HL-60 (cell line): ENCODE measurements around the gene ARHGEF7.

Experiments used
- POLR2AphosphoS5 ChIP-seq: IDR thresholded peaks from 2 replicates; pipeline ENCODE4 v1.6.1; 2012; ENCODE audit warnings: low read depth
- SPI1 ChIP-seq: IDR thresholded peaks from 2 replicates; pipeline ENCODE4 v1.6.1; 2012; ENCODE audit warnings: low read depth, mild to moderate bottlenecking, borderline replicate concordance
- TF ChIP-seq, protein P1 (sequence below): IDR thresholded peaks from one replicate; pipeline ENCODE4 v1.5.1; 2011; ENCODE audit warnings: low read length, control low read depth, inconsistent platforms; ENCODE audit not compliant: insufficient read depth
- TF ChIP-seq, protein P2 (sequence below): IDR thresholded peaks from 2 replicates; pipeline ENCODE4 v1.6.1; 2012; ENCODE audit warnings: low read depth; ENCODE audit not compliant: insufficient replicate concordance

DNA sequence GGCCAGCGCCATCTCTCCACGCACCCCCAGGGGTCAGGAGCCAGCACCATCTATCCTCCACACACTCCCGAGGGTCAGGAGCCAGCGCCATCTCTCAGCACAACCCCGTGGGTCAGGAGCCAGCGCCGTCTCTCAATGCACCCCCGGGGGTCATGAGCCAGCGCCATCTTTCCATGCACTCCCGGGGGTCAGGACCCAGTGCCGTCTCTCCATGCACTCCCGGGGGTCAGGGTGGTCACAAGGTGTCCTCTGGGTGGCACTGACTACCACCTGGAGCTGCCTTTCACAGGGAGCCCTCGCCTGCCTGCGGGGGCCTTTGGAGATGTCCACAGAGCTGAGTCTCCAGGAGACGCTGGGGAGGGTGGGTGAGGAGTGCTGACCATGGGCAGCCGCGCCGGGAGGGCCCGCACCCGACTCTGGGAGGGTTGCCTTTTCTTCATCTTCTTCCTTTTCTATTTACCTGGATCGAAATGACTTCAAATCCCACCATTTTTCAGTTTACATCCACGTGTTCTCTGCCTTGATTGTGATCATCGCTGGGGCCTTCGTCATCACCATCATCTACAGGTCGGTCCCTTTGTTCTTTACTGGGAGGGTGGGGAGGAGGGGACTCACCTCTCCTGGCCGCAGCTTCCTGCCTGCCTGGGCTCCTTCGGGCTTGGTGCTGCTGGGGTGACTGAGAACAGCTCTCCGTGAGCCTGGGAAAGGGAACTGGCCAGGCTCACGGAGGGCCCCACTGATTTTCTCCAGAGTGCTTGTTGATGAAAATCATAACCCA, 224.4 kb downstream of the ARHGEF7 start:
- TF ChIP-seq, protein P1, sequence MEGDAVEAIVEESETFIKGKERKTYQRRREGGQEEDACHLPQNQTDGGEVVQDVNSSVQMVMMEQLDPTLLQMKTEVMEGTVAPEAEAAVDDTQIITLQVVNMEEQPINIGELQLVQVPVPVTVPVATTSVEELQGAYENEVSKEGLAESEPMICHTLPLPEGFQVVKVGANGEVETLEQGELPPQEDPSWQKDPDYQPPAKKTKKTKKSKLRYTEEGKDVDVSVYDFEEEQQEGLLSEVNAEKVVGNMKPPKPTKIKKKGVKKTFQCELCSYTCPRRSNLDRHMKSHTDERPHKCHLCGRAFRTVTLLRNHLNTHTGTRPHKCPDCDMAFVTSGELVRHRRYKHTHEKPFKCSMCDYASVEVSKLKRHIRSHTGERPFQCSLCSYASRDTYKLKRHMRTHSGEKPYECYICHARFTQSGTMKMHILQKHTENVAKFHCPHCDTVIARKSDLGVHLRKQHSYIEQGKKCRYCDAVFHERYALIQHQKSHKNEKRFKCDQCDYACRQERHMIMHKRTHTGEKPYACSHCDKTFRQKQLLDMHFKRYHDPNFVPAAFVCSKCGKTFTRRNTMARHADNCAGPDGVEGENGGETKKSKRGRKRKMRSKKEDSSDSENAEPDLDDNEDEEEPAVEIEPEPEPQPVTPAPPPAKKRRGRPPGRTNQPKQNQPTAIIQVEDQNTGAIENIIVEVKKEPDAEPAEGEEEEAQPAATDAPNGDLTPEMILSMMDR = no peak
- TF ChIP-seq POLR2AphosphoS5 = no peak
- TF ChIP-seq, protein P2, sequence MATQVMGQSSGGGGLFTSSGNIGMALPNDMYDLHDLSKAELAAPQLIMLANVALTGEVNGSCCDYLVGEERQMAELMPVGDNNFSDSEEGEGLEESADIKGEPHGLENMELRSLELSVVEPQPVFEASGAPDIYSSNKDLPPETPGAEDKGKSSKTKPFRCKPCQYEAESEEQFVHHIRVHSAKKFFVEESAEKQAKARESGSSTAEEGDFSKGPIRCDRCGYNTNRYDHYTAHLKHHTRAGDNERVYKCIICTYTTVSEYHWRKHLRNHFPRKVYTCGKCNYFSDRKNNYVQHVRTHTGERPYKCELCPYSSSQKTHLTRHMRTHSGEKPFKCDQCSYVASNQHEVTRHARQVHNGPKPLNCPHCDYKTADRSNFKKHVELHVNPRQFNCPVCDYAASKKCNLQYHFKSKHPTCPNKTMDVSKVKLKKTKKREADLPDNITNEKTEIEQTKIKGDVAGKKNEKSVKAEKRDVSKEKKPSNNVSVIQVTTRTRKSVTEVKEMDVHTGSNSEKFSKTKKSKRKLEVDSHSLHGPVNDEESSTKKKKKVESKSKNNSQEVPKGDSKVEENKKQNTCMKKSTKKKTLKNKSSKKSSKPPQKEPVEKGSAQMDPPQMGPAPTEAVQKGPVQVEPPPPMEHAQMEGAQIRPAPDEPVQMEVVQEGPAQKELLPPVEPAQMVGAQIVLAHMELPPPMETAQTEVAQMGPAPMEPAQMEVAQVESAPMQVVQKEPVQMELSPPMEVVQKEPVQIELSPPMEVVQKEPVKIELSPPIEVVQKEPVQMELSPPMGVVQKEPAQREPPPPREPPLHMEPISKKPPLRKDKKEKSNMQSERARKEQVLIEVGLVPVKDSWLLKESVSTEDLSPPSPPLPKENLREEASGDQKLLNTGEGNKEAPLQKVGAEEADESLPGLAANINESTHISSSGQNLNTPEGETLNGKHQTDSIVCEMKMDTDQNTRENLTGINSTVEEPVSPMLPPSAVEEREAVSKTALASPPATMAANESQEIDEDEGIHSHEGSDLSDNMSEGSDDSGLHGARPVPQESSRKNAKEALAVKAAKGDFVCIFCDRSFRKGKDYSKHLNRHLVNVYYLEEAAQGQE = no peak
- TF ChIP-seq SPI1 = no peak
